Fibroblast of upper back skin (primary cell): ENCODE measurements around the gene TXNDC8.
"Not testable (repeated sequence)": the region's sequence is repeated elsewhere in the genome, so short reads cannot be mapped to it uniquely, and the experiment has no call there.

Source experiments
- DNase-seq: peaks from one replicate; pipeline ENCODE4 v3.0.0-alpha.2; 2013

TXNDC8 gene

GRCh38 chr9:110337727-110338126 is at the start of gene TXNDC8:
TSS of gene TXNDC8 (minus strand) at chr9:110337863.
- peak; percentile 58 for DNase-seq

- no peak for DNase-seq
Measured at GRCh38 chr9:110383491-110383890, 45.8 kb upstream of the TXNDC8 start.

GRCh38 chr9:110382731-110383130 is 45.1 kb upstream of the TXNDC8 start:
- DNase-seq: no peak

- no peak for DNase-seq
Measured at GRCh38 chr9:110371411-110372007, 33.8 kb upstream of the TXNDC8 start.

GRCh38 chr9:110370315-110370714 is 32.7 kb upstream of the TXNDC8 start:
- peak; percentile 68 for DNase-seq

GRCh38 chr9:110364451-110364850 is 26.8 kb upstream of the TXNDC8 start:
- DNase-seq: no peak

GRCh38 chr9:110358992-110359391 is 21.3 kb upstream of the TXNDC8 start:
- not testable (repeated sequence) for DNase-seq

GRCh38 chr9:110357505-110357904 is 19.8 kb upstream of the TXNDC8 start:
- no peak for DNase-seq

GRCh38 chr9:110356639-110357395 is 19.2 kb upstream of the TXNDC8 start:
- DNase-seq: no peak

GRCh38 chr9:110355911-110356310 is 18.2 kb upstream of the TXNDC8 start:
- DNase-seq: no peak

- DNase-seq: peak; percentile 87
Measured at GRCh38 chr9:110351009-110351467, 13.4 kb upstream of the TXNDC8 start.

GRCh38 chr9:110346325-110346724 is 8.7 kb upstream of the TXNDC8 start:
- DNase-seq: no peak

GRCh38 chr9:110344821-110345220 is 7.2 kb upstream of the TXNDC8 start:
- no peak for DNase-seq

- DNase-seq: no peak
Measured at GRCh38 chr9:110343551-110343950, 5.9 kb upstream of the TXNDC8 start.

- peak; percentile 18 for DNase-seq
Measured at GRCh38 chr9:110340306-110340705, 2.6 kb upstream of the TXNDC8 start.

- no peak for DNase-seq
Measured at GRCh38 chr9:110338143-110338542, 480 bp upstream of the TXNDC8 start.

GRCh38 chr9:110336363-110336762 is 1.3 kb downstream of the TXNDC8 start:
- no peak for DNase-seq

- DNase-seq: no peak
Measured at GRCh38 chr9:110334871-110335270, 2.8 kb downstream of the TXNDC8 start.

GRCh38 chr9:110334183-110334582 is 3.5 kb downstream of the TXNDC8 start:
- DNase-seq: no peak

GRCh38 chr9:110332766-110333165 is 4.9 kb downstream of the TXNDC8 start:
- no peak for DNase-seq

GRCh38 chr9:110330484-110331105 is 7.1 kb downstream of the TXNDC8 start:
- peak; percentile 54 for DNase-seq

- no peak for DNase-seq
Measured at GRCh38 chr9:110329639-110330230, 7.9 kb downstream of the TXNDC8 start.

- DNase-seq: no peak
Measured at GRCh38 chr9:110328763-110329162, 8.9 kb downstream of the TXNDC8 start.

GRCh38 chr9:110327716-110328115 is 9.9 kb downstream of the TXNDC8 start:
- DNase-seq: no peak
